ENCODE data around the gene ABHD2.

- TF ChIP-seq CTCF (conservative IDR thresholded peaks at IDR 0.05) (no peak), EZH2 (IDR thresholded peaks at IDR 0.05; ENCODE audit: low read depth) (no peak)
Observed at GRCh38 chr15:89231832-89232231, 143.6 kb downstream of the ABHD2 start.
